ENCODE measurements around the gene TSPYL6. TPM values are rescaled to one million over a fixed set of nuclear protein-coding genes. Genes with fewer than 3 reads are reported as not detected.

TSPYL6 gene
- total RNA-seq, 2 donors from 2014 or later = not detected

DNA sequence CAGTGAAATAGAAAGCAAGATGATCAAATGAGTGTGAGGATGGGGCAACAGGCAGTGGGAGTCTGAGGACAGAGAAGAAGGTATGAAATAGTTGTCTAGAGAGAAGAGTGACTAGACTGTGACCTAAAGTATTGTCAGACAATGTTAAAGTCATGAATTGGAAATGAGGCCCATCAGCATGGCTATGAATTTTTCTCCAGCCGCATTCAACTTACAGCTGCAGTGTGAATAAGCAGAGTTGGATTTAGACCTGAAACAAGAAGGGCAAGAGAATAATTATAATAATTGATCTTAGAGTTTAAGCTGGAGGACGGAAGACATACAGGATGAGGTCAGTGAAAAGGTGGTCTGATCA lies 4.2 kb upstream of the TSPYL6 start:
- intact Hi-C loops (cut with DNase I, micrococcal nuclease) = no loop called here
- DNase-seq = no peak
- ATAC-seq = no peak

DNA sequence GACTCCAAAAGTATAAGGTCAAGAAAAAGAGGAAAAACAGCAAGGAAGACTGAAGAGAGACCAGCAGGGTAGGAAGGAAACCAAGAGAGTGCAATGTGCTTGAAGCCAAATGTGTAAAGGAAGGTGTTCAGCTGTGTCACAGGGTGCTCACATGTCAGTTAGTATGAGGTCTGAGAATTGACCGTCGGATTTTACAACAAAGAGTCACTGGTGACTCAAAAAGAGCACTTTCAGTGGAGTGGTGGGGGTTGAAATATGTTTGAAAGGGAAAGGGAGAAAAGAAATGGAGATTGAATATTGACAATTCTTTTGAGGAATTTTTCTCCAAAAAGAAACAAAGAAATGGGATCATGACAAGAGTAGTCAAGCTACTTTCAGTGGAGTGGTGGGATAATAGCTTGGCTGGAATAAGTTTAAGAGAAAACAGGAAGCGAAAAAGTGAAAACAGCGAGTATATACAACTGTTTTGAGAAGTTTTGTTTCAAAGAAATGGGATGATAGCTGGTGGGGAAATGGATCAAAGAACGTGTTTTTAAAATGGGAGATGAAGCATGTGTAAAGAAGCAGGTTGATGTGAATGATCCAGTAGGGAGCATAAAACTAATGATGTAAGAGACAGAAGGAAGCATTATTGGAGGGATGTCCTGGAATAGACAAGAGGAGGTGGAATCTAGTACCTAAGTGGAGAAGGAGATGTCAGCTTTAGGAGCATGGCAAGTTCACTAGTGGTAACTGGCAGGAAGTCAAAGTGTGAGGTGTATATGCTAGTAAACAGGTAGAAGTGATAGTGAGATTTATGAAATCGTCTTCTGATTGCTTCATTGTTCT lies 3.6 kb upstream of the TSPYL6 start:
- DNase-seq = no peak
- intact Hi-C loops (cut with DNase I, micrococcal nuclease) = no loop called here
- no peak for ATAC-seq

DNA sequence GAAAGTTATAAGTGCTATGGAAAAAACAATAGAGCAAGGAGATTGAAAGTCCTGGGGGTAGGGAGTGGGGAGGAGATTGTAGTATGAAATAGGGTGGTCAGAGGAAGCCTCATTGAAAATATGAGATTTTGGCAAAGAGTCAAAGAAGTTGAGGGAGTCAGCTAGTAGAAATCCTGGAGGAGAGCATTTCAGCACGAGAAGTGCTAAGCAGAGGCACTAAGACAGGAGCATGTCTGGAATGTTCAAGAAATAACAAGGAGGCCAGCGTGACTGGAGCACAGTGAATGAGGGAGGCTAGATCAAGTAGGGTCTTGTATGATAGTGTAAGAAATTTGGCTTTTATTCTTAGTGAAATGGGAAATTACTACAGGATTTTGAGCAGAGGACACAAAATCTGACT lies 2.1 kb upstream of the TSPYL6 start:
- no peak for ATAC-seq
- no peak for DNase-seq
- intact Hi-C loops (cut with DNase I, micrococcal nuclease) = no loop called here

DNA sequence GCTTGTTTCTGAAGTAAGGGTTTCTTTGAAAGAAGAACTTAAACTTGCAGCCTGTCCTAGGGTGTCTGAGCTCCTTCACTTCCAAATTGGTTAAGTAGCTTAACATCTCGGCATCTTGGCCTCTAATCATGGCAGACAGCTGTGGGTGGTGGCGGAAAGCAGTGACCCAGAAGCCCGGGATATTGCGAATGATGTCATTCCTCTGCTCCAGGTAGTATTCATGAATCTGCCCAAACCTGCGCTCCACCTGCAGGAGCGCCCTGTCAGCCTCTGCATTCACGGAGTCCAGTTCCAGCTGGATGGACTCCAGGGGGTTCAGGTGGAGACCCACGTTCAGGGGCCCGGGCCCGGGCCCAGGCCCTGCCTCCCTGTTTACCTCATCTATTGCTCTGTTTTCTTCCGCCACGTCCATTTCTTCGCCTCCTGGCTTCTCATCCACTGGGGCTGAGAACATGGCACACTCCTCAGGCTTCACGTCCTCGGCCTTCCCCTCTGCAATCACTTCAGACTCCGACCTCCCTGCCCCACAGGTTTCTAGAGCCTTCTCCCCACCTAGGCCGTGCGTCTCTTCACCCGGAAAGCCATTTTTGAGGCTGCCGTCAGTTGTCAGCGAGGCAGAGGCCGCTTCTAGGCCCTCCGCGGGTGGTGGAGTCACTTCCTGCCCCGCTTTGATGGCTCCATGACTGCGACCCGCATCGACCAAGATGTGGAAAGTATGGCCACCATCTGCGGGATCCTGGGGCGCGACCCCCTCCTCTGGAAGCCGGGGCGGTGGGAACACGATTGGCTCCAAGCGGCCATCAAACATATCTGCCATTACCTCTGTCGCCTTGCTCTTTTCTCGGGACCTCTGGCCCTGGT lies 569 bp downstream of the TSPYL6 start:
- ATAC-seq (no peak), DNase-seq (no peak)
- intact Hi-C loops (cut with DNase I, micrococcal nuclease) = no loop called here

DNA sequence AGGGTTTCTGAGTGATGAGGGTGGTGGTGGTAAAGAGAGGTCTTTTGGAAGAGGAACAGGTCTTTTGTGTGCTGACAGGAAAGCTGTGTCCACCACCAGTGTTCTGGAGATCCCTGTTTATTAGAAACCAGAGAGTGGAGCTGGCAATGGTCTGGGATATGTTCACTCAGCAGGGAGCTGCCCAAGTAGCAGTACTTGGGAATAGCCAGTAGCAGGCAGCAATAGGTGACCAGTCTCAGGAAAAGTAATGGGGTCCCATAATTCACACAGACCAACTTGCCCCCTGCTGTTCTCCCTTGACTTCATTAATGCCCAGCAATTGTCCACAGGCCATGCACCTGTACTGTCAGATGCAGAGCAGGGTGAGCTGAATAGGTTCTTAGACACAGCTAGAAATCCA lies 1.8 kb downstream of the TSPYL6 start:
- intact Hi-C loops (cut with DNase I, micrococcal nuclease) = no loop called here
- DNase-seq (no peak), ATAC-seq (no peak)

DNA sequence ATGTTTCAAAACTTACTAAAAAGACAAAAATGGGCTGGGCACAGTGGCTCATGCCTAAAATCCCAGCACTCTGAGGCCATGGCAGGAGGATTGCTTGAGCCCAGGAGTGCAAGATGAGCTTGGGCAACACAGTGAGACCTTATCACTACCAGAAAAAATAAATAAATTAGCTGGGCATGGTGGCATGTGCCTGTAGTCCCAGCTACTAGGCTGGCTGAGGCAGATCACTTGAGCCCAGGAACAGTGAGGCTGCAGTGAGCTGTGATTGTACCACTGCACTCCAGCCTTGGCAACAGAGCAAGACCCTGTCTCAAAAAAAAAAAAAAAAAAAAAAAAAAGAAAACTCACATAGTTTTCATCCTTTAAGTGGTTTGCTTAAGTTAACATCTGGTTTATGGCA lies 6.4 kb downstream of the TSPYL6 start:
- no peak for DNase-seq

DNA sequence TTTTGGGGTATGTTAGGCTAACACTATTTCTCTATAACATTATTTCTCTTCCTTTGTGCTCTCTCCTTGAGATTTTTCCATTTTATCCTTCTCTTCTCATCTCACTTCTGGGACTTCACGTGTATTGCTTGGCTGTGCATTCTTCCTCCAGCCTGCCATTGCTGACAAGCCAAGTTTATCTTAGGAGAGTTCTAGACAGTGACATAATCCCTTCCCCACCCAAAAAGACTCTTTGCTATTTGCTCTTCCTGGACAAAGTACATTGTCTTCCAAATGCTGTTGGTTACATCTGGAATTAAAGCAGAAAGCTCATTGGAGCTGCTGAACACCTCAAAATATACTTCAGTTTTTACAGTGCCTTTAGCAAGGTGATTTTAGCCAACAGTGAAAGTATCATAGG lies 8.9 kb downstream of the TSPYL6 start:
- intact Hi-C loops (cut with DNase I, micrococcal nuclease) = no loop called here
- ATAC-seq (no peak), DNase-seq (no peak)

More for the DNA sequence above, 6.4 kb downstream of the TSPYL6 start:
- no peak for ATAC-seq
- intact Hi-C loops (cut with DNase I, micrococcal nuclease) = no loop called here

DNA sequence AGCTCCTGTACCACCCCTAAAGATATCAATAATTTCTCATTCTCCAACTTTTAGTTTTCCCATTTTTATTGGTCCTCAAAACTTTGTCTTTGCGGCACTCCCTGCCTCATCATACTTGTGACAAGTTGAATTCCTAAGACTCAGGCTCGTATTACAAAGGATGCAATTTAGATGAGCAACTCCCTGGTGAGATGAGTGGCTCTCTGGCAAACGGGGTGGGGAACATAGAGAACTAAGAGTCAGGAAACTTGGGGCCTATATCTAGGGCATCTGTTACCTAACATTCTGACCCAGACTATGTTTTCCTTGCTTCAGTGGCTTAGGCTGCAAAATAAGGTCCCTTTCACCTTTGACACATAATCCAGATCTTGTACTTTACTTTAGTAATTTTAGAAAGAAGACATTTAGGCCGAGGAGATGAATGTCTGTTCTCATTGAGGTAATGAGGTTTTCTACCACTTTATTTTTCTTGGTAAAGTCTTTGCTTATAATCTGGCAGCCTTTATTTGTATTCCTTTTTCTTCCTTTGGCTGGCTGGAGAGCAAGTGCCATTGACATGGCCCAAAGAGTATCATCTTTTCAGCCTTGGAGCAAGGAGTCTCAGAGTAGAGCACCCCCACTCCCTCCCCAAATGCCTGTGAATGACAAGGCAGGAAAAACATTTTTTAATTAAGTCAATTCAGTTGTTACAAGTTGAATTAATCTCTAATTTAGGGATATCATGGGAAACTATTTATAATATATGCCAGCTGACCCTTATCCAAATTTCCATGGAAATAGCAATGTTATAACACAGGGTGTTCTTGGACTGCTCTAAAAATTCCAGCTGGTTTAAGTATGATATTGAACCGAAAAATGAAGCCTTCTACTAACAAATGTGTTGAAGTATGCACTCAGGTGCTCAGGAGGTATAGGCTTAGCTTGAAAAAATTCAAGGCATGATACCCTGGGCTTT lies 15.2 kb downstream of the TSPYL6 start:
- intact Hi-C loops (cut with DNase I, micrococcal nuclease) = no loop called here
- ATAC-seq (no peak), DNase-seq (no peak)

DNA sequence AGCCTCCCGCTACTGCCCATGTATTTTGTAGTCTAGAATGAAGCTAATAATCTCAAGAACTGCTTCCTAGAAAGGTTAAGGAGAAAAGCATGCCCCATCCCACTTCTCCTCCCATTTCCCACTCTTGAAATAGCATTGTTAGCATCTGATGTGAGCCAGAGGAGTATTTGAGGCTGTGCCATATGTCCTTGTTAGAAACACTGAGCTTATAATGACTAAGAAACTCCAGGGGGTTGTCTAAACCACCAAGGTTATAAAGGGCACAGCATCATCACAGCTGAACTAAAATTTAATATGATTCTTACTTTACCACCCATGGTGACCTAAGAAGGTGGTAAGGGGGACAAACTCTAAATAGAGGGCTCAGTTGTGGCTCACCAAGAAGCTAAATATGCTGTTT lies 16.6 kb downstream of the TSPYL6 start:
- DNase-seq = no peak
- intact Hi-C loops (cut with DNase I, micrococcal nuclease) = no loop called here
- ATAC-seq = no peak

DNA sequence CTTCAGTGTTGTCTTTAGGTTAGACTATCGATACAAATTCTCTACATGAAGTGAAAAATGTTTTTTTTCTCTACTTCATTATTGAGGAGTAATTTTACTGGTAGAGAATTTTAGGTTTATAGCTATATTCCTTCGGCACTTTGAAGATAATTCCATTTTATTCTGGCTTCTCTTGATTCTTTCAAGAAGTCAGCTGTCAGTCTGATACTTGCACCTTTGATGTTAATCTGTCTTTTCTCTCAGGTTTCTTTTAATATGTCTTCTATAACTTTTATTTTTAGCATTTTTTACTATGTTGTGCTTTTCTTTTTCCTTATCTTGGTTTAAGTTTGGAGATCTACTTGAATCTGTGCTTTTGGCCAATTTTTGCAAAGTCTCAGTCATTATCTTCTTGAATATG lies 18.6 kb downstream of the TSPYL6 start:
- intact Hi-C loops (cut with DNase I, micrococcal nuclease) = no loop called here
- ATAC-seq (no peak), DNase-seq (no peak)

DNA sequence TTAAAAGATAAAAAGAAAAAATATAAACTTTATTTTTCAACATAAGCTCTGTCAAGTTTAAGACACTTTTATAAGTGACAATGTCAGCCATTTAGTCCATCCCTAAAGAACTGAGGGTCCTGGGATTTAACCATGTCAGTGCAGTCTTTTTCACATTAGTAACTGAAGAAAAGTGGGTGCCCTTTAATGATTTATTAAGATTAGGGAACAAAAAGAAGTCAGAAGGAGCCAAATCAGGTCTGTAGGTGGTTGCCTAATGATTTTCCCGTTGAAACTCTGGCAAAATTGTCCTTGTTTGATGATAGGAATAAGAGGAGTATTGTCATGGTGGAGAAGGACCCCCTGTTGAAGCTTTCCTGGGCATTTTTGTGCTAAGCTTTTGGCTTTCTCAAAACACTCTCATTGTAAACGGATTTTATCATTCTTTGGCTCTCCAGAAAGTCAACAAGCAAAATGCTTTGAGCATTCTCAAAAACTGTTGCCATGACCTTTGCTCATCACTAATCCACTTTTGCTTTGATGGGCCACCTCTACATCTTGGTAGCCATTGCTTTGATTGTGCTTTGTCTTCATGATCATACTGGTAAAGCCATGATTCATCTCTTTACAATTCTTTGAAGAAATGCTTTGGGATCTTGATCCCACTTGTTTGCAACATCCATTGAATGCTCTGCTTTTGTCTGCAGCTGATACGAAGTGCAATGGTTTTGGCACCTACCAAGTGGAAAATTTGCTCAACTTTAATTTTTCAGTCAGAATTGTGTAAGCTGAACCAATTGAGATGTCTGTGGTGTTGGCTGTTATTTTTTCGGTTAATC lies 22.0 kb downstream of the TSPYL6 start:
- ATAC-seq (no peak), DNase-seq (no peak)
- intact Hi-C loops (cut with DNase I, micrococcal nuclease) = no loop called here

DNA sequence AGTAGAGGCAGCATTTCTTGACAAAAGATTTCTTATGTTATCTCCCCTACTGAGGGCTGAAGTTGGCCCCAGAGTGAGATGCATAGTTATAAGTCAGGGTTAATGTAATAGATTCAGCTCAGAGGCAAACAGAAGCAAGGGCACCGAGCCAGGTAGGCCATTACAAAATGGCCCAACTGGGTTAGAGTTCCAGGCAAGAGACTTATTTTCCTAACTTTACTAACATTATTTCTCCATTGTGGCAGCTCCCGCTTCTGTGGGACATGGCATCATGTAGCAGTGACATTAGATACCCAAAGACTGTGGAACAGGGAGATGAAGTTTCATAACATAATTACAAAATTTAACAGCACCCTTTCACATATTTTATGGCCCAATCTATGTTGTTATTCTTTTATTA lies 27.1 kb downstream of the TSPYL6 start:
- no peak for ATAC-seq
- intact Hi-C loops (cut with DNase I, micrococcal nuclease) = no loop called here
- DNase-seq = no peak

DNA sequence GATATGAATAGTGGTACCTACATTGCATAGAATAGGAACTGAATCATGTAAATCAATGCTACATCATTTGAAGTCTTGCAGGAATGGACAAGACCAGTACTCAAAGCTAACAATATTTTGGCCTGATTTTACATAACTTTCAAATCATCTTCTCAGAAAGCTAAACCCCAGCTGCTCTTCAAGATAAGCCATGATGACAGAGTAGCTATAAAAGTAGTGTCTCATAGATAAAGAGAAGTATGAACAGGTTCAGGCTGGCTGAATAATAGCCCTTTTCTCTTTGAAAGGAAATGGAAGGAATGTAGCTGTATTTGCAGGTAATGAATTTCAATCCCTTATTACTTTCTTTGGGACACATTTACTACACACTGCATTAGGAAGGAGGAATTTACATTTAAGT lies 28.2 kb downstream of the TSPYL6 start:
- intact Hi-C loops (cut with DNase I, micrococcal nuclease) = no loop called here
- no peak for DNase-seq
- ATAC-seq = no peak

DNA sequence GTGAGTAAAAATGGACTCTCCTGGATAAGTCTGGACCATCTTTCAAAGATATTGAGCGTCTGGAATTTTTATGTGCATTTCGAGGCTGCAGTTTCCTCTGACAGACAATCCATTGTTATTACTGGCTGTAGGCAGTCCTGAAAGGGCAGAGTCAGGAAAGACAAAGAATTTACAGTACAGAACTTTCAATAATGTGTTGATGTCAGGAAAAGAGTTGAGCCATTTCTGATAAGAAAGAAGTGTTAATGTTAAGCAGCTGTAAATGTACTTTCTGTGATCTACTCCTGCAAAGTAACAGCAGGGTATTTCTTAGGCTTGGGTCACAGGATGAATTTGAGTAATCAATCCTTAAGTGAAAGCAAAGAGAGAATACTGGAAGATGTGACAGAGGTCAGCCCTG lies 29.8 kb downstream of the TSPYL6 start:
- DNase-seq (no peak), ATAC-seq (no peak)
- intact Hi-C loops (cut with DNase I, micrococcal nuclease) = no loop called here

DNA sequence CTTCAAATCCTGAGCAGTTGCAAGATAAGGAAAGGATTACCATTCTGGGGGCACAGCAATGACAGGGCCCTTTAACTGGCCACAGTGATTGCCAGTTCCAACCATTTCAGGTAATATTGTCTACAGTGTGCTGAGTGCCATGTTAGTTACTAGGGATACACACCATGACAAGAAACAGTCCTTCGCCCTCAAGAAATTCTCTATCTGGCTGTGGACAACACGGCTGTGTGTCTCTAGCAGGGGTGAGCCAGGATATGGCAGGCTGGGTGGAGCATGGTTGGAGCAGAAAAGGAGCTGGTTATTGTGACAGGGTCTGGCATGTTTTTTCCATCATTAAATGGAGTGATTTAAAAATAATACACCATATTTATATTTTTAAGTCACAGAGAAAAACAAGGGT lies 31.0 kb downstream of the TSPYL6 start:
- ATAC-seq = no peak
- DNase-seq = no peak
- intact Hi-C loops (cut with DNase I, micrococcal nuclease) = no loop called here

DNA sequence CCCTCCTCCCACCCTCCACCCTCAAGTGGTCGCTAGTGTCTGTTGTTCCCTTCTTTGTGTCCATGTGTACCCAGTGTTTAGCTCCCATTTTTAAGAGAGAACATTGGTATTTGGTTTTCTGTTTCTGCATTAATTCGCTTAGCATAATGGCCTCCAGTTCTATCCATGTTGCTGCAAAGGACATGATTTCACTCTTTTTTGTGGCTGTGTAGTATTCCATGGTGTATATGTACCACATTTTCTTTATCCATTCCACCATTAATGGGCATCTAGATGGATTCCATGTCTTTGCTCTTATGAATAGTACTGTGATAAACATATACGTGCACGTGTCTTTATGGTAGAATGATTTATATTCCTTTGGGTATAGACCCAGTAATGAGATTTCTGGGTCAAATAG lies 42.9 kb downstream of the TSPYL6 start:
- ATAC-seq (no peak), DNase-seq (no peak)
- intact Hi-C loops (cut with DNase I, micrococcal nuclease) = no loop called here

DNA sequence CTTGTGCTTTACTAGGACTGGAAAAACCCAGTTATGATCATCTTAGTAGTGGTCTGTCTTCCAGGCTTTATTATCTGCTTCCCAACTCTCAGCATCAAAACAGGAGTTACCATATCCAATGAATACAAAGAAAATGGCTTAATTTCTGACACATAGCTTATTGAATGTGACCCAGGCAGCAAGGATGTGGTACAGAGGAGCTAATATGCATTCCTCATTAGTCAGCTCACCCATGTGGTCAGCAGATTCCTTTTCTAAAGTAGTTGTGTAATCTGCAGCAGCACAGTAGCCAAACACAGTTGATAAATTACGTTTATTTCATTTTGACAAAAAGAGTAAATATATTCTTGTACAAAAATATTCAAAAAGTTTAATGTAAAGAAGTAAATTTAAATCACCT lies 43.6 kb downstream of the TSPYL6 start:
- DNase-seq (no peak), ATAC-seq (no peak)
- intact Hi-C loops (cut with DNase I, micrococcal nuclease) = no loop called here

DNA sequence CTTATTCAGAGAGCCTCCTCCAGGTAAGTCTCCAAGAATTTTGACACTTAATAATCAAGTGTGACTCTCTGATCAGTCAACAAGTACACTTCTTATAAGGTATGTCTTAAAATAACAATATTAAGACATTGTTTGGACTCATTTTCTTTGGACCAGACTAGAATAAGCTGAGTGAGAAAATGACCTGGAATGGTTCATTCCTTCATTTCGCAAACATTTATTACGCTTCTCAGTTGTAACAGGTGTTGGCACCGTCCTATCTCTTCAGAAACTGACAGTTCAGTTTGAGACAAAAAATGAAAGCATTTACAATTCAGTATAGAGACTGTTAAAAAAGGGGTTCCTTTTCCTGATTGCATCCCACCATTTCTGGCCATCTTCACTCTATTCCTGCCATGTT lies 46.6 kb downstream of the TSPYL6 start:
- intact Hi-C loops (cut with DNase I, micrococcal nuclease) = loop anchor here in 1 of 2 donors (10.0 kb wide), 1 partner anchor 495 kb away; no protein-coding TSS in a partner anchor
- no peak for ATAC-seq

More for the DNA sequence above, 46.6 kb downstream of the TSPYL6 start:
- DNase-seq = no peak
